ENCODE measurements around the gene ENAH.
"Not testable (repeated sequence)": the region's sequence is repeated elsewhere in the genome, so short reads cannot be mapped to it uniquely, and the experiment has no call there.

ENAH gene

GRCh38 chr1:225670806-225671733, 18.1 kb upstream of the ENAH start:
- DNase-seq, result no peak

- no peak for DNase-seq
These were observed 17.4 kb upstream of the ENAH start for GRCh38 chr1:225670356-225670755.

GRCh38 chr1:225668222-225668621, 15.3 kb upstream of the ENAH start:
- DNase-seq, result no peak

GRCh38 chr1:225667362-225667761, 14.4 kb upstream of the ENAH start:
- DNase-seq, result no peak

GRCh38 chr1:225666495-225666894, 13.6 kb upstream of the ENAH start:
- DNase-seq, result no peak

GRCh38 chr1:225664762-225665161, 11.8 kb upstream of the ENAH start:
- DNase-seq, result no peak

- DNase-seq, result no peak
These were observed 9.2 kb upstream of the ENAH start for GRCh38 chr1:225662155-225662554.

GRCh38 chr1:225660544-225660946, 7.6 kb upstream of the ENAH start:
- DNase-seq, result no peak

GRCh38 chr1:225658041-225658440, 5.1 kb upstream of the ENAH start:
- DNase-seq, result no peak

GRCh38 chr1:225657462-225657989, 4.6 kb upstream of the ENAH start:
- no peak for DNase-seq

GRCh38 chr1:225656259-225656655, 3.3 kb upstream of the ENAH start:
- DNase-seq, result not testable (repeated sequence)

- no peak for DNase-seq
These were observed 2.8 kb upstream of the ENAH start for GRCh38 chr1:225655509-225656258.

GRCh38 chr1:225654688-225655508, 2.0 kb upstream of the ENAH start:
- DNase-seq, result no peak

GRCh38 chr1:225654277-225654597, 1.3 kb upstream of the ENAH start:
- no peak for DNase-seq

- peak; percentile 6 for DNase-seq
These were observed 747 bp upstream of the ENAH start for GRCh38 chr1:225653463-225654276.

GRCh38 chr1:225651872-225652728, 823 bp downstream of the ENAH start:
- DNase-seq, result no peak

GRCh38 chr1:225651376-225651871, 1.5 kb downstream of the ENAH start:
- no peak for DNase-seq

- no peak for DNase-seq
These were observed 2.7 kb downstream of the ENAH start for GRCh38 chr1:225650179-225650578.

GRCh38 chr1:225645194-225645895, 7.6 kb downstream of the ENAH start:
- no peak for DNase-seq

GRCh38 chr1:225644666-225645065, 8.3 kb downstream of the ENAH start:
- DNase-seq, result no peak

Measured in activated gamma-delta T cell treated with Interleukin-2 at 50 U/mL for 16 hours (primary cell).